NOMO-1 treated with DMSO at 0.1 percent for 48 hours (cell line): ENCODE data around the gene CLIC4.
"Not testable (repeated sequence)": the region's sequence is repeated elsewhere in the genome, so short reads cannot be mapped to it uniquely, and the experiment has no call there.

ENCODE experiments used
- DNase-seq: peaks from one replicate; lab custom pipeline; 2025; ENCODE audit not compliant: unreplicated experiment; lab: John Stamatoyannopoulos, UW

CLIC4 gene

DNA sequence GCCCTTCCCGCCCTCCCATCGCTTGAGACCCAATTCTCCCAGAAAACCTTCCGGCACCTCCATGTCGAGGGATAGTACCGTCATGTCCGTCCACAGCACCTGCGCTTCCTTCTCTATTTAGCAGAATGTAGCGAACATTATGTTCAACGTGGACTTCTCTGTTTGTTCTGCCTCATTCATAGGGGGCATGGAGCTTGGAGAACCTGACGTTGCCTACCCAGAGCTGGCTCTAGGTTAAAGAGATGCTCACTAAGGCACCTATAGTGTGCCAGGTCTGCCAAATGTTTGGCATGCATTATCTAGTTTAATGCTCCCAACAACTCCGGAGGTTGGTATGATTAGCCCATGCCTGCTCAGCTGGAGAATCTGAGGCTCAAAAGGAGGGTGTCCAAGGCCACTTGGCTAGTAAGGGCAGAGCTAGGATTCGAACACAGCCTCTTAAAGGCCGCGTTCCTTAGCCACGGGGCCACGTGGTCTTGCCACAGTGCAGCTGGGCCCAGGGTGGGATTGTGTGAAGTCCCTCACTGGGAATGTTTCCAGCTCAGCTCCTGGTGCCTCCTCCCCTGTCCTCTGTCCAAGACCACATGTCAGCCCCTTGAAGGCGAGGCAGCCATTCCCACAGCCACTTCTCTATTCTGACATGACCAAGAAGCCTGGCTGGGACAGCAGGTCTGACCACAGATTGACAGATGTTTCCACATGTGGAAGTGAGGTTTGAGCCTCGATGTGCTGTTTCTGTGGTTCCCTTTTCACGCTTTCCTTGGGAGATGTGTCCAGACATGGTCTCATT, 127.0 kb downstream of the CLIC4 start:
- peak; percentile 89 for DNase-seq

DNA sequence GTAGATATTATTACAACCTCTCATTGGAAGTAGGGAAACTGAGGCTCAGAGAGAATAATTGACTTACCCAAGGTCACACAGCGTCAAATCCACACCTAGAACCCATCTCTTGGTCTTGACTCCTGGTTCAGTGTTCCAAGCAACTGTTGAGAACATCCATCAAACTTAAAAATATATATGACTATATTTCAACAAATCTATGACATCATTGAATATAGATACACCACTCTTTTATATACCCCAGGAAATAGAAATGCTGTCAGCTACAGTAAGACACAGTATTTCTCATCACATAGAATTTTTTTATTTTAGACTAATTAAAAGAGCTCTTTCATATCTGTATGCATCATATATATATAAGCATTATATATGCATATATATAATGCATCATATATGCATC, 127.9 kb downstream of the CLIC4 start:
- DNase-seq = no peak

DNA sequence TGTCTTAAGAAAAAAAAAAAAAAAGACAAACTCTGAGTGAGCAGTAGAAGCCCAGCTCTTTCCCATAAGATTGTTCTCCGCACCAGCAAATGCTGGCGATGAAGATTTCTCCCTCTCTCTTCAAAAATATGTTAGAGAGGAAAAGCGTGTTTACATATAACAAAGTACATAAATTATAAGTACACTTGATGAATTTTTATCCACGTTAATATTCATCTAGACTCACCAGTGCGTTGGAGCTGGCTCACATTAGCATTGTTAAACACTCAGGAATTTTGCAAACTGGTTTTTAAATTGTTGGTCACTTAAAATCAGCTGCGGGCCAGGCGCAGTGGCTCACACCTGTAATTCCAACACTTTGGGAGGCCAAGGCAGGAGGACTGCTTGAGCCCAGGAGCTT, 128.8 kb downstream of the CLIC4 start:
- DNase-seq = no peak

DNA sequence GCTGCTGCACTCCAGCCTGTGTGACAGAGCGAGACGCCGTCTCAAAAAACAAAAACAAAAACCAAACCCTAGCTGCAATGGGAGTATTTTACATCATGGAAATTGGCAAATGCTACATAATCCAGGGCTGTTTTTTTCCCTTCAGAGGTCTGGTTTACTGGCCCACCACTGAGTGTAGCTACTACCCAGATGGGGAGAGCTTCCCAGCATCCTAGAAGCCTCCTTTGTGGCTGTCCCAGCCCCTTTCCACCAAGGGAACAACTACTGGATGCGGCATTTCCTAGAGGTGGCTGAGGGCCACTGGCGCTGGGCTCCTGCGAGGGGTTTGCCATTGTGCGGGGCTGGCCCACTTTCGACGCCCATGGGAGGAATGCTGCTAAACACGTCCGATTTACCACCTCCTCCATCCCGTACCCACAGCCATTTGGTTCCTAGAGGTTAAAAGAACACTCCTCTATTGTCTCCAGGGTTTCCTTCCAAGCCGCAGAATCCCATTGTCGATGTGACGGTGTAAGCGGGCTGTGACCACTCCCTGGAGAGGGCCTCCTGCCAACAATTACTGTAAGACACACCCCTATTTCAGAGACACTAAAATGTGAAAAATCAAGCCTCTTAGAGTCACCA, 129.5 kb downstream of the CLIC4 start:
- DNase-seq = no peak

DNA sequence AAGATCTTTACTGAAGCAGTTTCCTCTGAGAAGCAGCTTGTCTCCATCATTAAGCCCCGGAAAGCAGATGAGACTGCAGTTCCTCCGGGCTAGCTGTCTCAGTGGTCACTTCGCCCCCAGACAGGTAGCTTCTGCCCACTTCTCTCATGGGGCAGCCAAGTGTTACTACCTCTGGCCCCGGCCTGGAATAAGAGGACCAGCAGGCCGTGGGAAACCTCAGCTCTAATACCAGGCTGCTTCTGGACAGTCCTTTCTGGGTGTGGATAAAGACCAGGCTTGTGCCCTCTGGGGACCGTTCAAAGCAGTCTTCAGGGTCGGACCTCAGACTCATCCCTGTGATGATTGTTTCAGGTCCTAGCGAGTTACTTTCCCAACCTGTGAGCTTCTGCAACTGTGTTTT, 130.0 kb downstream of the CLIC4 start:
- no peak for DNase-seq

DNA sequence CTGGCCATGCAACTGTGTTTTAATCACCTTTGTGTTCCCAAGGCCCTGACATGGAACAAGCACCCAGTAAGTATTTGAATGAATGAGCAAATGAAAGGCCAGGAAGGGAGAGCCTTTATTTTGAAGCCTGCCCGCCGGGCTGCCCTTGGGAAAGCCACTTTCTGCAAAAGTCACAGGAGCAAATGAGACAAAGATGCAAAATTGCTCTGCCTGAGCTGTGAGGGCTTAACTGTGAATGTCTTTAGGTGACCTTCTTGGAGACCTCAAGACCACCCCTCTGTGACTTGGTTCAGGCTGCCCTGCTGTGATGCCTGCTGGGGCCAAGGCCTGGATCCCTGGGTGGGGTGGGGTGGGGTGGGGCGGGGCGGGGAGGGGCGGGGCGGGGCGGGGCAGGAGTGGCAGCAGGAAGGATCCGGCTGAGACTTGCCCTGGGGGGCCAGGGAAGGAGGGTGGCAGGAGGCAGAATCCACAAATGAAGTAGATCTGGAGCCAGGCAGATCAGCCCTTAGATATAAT, 130.8 kb downstream of the CLIC4 start:
- DNase-seq = no peak

DNA sequence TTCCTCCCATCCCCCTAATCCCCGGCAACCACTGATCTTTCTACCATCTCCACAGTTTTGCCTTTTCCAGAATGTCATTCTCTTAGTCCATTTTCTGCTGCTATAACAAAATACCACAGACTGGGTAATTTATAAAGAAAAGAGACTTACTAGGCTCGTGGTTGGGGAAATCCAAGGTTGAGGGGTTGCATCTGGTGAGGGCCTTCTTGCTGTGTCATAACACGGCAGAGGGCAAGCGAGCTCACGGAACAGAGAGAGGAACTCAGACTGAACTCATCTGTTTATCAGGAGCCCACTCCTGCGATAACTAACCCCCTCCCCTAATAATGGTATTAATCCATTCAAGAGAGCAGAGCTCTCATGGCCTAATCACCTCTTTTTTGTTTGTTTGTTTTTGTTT, 132.8 kb downstream of the CLIC4 start:
- no peak for DNase-seq

DNA sequence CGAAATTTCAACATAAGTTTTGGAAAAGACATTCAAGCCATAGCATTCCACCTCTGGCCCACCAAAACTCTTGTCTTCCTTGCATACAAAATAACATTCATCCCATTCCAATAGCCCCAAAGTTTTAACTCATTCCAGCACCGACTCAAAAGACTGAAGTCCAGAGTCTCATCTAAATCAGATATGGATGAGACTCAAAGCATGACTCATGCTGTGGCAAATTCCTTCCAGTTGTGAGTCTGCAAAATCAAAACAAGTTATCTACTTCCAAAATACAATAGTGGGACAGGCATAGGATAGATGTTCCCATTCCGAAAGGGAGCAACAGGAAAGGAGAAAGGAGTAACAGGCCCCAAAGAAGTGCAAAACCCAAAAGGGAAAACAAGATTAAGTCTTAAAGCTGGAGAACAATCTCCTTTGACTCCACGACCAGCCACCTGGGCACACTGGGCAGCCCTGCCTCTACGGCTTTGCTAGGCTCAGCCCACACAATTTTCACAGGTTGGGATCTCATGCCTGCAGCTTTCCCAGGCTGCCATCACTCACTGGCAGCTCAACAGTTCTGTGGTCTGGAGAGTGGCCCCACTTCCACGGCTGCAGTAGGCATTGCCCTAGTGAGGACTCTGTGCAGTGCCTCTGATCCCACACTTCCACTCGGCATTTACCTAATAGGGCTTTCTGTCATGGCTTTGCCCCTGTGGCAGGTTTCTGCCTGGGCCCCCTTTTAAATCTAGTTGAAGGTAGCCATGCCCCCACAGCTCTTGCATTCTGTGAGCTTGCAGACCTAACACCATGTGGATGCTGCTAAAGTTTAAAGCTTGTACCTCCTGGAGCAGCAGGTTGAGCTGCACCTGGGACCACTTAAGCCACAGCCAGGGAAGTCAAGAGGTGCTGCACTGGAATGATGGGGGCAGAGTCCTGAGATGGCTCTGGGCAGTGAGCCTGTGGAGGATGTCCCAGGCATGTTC, 133.8 kb downstream of the CLIC4 start:
- DNase-seq = no peak

DNA sequence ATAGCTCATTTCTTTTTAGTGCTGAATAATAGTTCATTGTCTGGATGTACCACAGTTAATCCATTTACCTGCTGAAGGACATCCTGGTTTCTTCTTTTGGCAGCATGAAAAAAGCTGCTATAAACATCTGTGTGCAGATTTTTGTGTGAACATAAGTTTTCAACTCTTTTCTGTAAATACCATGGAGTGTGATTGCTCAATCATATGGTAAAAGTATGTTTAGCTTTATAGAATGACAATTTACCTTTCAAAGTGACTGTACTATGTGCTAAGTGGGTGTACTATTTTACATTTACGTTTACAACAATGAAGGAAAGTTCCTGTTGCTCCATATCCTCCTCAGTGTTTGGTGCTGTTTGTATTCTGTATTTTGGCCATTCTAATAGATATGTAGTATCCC, 135.8 kb downstream of the CLIC4 start:
- DNase-seq = no peak

DNA sequence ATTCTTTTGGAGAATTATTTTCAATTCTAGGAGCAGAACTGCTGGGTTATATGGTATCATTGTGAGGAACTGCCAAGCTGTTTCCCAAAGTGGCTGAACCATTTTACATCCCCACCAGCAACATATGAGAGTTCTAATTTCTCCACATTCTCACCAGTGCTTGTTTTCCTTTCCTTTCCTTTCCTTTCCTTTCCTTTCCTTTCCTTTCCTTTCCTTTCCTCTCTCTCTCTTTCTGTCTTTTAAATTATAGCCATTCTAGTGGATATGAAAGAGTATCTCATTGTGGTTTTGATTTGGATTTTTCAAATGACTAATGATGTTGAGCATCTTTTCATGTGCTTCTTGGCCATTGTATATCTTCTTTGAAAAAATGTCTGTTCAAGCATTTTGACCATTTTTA, 139.5 kb downstream of the CLIC4 start:
- DNase-seq = no peak

DNA sequence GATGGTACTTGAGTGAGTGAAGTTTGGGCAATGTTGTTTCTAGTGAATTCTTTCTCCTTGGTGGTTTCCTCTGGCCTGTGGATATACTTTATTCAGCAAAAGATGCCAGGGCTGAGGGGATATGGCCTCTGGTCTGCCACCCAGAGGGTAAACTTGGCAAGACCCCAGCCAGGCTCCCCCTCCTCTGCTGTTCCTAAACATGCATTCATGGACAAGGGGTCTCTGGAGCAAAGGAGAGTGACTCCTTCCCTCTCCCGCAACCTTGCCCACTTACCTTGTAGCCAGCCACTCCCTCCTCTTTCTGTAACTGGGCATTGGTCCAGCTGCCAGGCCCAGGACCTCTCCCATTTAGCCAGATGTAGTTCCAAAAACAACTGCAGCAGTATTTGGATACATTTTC, 141.0 kb downstream of the CLIC4 start:
- DNase-seq = no peak

DNA sequence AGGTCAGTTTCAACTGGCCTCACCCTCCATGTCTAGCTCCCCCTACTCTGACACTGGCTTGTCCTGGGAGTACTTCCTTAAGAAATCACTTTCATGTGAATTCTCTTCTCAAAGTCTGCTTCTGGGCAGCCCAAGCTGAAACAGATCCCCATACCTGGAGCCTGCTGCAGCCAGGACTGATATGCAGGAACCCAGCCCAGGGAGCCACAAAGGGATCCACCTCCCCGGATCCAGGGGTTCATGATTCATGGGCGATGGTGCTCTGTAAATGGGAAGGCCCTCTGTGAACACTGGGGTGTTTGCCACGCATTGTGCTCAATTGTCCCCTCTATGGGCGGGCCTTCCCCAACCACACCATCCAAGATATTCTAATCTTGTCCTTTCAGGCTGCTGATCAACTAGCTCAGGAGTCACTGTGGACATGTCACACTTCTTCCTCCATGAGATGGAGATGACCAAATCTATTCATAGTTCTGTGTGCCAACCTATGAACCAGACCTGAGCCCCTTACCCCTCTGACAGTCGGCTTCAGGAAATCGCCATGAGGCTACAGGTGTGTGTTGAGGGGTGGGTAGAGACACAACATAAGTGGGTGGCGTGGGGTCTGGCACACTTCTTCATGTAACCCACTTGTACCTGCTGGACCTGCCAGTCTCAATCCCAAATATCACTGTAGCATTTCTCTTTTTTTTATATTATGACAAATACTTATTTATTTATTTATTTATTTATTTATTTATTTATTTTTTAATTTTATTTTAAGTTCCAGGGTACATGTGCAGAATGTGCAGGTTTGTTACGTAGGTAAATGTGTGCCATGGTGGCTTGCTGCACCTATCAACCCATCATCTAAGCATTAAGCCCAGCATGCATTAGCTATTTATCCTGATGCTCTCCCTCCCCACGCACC, 143.1 kb downstream of the CLIC4 start:
- DNase-seq = no peak

DNA sequence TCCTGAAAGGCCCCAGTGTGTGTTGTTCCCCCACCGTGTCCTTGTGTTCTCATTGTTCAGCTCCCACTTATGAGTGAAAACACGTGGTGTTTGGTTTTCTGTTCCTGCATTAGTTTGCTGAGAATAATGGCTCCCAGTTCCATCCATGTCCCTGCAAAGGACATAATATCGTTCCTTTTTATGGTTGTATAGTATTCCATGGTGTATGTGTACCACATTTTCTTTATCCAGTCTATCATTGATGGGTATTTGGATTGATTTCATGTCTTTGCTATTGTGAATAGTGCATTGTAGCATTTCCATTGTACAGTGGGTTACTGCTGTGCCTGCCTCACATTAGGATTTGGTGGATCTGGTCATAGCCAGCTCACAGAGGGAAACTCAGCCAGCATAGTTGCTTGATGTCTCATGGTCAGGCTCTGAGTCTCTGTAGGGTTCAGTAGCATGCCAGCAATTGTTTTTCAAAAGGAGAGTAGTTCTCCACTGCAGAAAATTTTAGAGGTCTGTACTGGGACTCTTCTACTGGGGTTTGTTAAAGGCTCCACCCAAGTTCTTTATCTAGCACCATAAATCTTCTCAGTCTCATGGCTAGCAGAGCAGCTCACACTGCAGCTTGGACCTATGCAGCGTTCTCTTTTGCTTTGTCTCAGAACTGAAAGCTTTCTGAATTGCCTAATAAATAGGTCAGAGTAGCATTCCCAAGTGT, 143.9 kb downstream of the CLIC4 start:
- DNase-seq = no peak

DNA sequence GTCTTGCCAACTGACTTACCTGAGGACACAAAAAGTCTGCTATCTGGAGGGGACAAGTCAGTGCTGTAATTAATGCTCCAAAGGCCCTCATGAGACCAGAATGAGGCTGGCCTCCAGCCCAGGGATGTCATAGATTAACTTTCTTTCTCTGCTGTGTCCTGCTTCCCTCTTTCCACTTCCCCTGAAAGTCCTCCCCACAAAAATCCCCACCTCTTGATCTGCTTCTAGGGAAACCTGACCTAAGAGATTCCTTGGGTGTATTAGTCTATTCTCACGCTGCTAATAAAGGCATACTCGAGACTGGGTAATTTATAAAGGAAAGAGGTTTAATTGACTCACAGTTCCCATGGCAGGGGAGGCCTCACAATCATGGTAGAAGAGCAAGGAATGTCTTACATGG, 145.6 kb downstream of the CLIC4 start:
- no peak for DNase-seq

DNA sequence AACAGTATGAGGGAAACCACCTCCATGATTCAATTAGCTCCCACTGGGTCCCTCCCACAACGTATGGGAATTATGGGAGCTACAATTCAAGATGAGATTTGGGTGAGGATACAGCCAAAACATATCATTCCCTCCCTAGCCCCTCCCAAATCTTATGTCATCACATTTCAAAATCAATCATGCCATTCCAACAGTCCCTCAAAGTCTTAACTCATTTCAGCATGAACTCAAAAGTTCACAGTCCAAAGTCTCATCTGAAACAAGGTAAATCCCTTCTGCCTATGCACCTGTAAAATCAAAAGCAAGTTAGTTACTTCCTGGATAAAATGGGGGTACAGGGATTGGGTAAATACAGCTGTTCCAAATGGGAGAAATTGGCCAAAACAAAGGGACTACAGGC, 146.1 kb downstream of the CLIC4 start:
- not testable (repeated sequence) for DNase-seq

DNA sequence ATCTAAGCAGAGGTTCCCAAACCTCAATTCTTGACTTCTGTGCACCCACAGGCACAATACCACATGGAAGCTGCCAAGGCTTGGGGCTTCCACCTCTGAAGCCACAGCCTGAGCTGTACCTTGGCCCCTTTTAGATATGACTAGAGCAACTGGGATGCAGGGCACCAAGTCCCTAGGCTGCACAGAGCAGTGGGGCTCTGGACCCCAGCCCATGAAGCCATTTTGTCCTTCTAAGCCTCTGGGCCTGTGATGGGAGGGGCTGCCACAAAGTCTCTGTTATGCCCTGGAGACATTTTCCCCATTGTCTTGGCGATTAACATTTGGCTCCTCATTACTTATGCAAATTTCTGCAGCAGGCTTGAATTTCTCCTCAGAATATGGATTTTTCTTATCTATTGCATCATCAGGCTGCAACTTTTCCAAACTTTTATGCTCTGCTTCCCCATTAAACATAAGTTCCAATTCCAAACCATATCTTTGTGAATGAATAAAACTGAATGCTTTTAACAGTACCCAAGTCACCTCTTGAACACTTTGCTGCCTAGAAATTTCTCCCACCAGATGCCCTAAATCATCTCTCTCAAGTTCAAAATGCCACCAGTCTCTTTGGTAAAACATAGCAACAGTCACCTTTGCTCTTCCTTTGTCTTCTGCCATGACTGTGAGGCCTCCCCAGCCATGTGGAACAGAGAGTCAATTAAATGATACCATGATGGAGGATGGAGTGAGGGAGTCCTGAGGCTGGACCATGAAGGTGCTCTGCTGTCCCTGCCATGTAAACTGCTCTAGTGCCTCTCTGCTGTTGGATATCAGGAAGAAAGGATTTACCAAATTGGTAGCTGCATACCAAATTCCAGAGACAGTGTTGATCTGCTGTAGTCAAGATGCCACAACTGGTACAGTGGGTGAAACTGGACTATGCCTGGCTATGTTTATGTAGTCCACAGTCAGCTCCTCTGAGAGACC, 147.2 kb downstream of the CLIC4 start:
- no peak for DNase-seq

DNA sequence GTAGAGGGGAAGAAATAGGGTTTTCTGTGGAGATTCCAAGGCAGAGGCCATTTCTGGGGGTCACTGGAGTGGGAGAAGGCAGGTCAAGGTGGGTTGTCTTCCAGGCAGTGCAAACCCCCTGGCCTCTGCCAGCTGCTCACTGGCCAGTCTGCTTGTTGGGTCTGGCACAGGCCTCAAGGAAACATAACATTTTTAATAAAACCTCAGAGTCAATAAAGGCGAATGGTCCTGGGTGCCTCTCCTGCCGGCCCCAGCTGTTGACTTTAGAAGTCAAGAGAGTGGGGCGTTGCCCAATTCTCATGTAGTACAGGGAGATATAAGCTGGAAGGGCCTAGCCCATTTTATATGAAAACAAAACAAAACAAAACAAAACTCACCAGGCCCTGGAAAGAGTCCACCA, 148.2 kb downstream of the CLIC4 start:
- DNase-seq = no peak
